HUES6 (cell line): Measurements from ENCODE around the gene MYMK.

Source experiments
- H3K27ac ChIP-seq: 2 replicates; pipeline ENCODE4 v1.7.0; 2013; ENCODE audit warnings: low read depth, mild to moderate bottlenecking, low read length, inconsistent platforms
- H3K27me3 ChIP-seq: 2 replicates; pipeline ENCODE4 v1.6.1; 2013; ENCODE audit warnings: low read length; ENCODE audit not compliant: control insufficient read depth, insufficient read depth
- H3K36me3 ChIP-seq: 2 replicates; pipeline ENCODE4 v1.6.1; 2013; ENCODE audit warnings: low read length; ENCODE audit not compliant: control insufficient read depth, insufficient read depth
- H3K4me1 ChIP-seq: 2 replicates; pipeline ENCODE4 v1.6.1; 2013; ENCODE audit warnings: low read length; ENCODE audit not compliant: control insufficient read depth, insufficient read depth
- H3K4me3 ChIP-seq: 2 replicates; pipeline ENCODE4 v1.5.1; 2013; ENCODE audit warnings: low read depth, low read length
- H3K9ac ChIP-seq: one replicate; pipeline ENCODE4 v1.6.1; 2013; ENCODE audit warnings: mild to moderate bottlenecking, low read length
- H3K9me3 ChIP-seq: 2 replicates; pipeline ENCODE4 v1.6.1; 2013; ENCODE audit warnings: low read depth, low read length; ENCODE audit not compliant: control insufficient read depth, insufficient read depth

MYMK gene

DNA sequence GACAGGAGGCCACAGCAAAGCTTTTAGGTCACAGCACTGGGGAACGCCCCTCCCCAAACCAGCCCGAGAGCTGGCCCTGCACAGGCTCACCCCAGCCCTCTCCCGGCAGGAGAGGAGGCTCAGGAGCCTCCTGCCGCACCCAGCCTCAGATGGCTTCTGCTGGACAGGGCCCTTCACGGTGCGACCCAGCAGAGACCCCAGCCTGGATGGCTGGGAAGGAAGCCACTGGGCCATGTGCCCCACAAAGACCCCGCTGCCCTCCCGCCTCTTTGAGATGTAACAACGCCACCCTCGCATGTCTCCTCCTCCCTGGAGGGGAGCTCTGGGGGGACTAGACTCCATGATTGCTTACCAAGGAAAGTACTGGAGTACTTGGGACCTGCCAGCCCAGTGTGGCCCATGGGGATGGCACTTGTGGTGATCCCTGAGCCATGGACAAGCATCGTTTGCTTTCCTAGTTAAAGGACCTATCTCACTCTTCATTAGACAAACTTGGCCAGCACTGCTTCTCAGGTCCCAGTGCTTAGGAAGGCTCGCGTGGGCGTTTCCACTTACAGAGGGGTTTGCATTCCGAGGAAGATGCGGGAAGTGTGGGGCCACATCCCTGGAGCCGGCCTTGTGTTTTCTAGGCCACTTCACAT, 9.0 kb downstream of the MYMK start:
- Histone ChIP-seq H3K4me1 (no peaks in the 10 kb centered on the region), H3K9me3 (no peaks in the 10 kb centered on the region; the same call in 1 of the 2 replicates), H3K9ac (no peak overlapping the region), H3K4me3 (no peak overlapping the region), H3K27me3 (no peaks in the 10 kb centered on the region), H3K27ac (no peak overlapping the region), H3K36me3 (no peaks in the 10 kb centered on the region)

DNA sequence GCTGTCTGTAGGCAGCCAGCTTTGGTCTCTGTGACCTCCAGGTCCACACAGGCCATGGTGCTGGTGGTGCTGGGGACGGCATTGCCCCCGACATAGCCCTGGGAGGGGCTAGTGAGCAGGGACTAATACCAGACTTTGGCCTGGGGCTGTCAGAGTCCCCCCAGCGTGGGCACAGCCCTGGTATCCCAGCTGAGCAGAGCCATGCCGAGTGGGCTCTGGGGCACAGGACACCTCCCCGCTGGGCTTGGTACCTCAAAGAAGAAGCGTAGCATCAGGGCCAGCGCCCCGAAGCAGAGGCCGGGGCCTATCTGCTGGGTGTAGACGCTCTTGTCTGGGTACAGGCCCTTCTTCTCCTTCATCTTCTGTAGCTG, 9.5 kb downstream of the MYMK start:
- Histone ChIP-seq H3K36me3 (no peaks in the 10 kb centered on the region), H3K27me3 (no peaks in the 10 kb centered on the region), H3K4me1 (no peaks in the 10 kb centered on the region), H3K4me3 (no peak overlapping the region), H3K27ac (no peak overlapping the region), H3K9ac (no peak overlapping the region), H3K9me3 (no peaks in the 10 kb centered on the region; the same call in 1 of the 2 replicates)

DNA sequence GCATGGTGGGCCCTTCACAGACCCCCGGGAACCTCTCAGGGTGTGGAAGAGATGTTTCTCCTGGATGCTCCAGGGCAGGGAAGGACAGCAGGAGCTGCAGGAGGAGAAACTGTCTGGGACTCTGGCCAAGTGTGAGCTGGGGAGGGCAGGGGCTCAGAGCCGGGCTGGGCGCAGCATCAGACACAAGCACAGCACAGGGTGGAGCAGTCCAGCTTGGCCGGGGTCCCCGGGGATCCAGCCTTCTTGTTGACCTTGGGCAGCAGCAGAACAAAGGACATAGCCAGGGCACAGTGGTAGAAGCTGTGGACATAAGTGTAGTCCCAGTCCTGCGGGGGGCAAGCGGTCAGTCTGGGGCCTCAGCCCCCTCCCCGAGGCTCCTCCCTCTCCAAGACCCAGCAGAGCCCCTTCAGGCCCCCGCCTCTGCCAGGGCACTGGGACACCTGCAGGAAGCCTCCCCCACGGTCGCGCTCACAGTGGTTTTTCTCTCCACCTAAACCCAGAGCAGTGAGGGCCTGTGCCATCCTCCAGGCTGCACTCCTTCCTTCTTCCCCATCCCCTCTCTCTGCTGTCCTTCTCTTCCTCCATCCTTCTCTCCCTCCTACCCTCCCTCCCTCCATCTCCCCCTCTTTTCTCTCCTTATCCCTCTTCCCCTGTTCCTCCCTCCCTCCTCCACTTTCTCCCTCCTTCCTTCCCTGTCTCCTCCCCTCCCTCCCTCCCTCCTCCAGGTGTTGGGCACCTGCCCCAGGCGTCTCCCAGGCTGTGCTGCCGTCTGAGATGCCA, 10.1 kb downstream of the MYMK start:
- H3K9me3 ChIP-seq = no peaks in the 10 kb centered on the region; the same call in 1 of the 2 replicates
- H3K27ac ChIP-seq = no peak overlapping the region
- peaks cover 5% of the 10 kb centered on the region; the same call in 1 of the 2 replicates for H3K4me1 ChIP-seq
- H3K36me3 ChIP-seq = no peaks in the 10 kb centered on the region
- no peak overlapping the region for H3K9ac ChIP-seq
- H3K4me3 ChIP-seq = no peak overlapping the region
- no peaks in the 10 kb centered on the region for H3K27me3 ChIP-seq

DNA sequence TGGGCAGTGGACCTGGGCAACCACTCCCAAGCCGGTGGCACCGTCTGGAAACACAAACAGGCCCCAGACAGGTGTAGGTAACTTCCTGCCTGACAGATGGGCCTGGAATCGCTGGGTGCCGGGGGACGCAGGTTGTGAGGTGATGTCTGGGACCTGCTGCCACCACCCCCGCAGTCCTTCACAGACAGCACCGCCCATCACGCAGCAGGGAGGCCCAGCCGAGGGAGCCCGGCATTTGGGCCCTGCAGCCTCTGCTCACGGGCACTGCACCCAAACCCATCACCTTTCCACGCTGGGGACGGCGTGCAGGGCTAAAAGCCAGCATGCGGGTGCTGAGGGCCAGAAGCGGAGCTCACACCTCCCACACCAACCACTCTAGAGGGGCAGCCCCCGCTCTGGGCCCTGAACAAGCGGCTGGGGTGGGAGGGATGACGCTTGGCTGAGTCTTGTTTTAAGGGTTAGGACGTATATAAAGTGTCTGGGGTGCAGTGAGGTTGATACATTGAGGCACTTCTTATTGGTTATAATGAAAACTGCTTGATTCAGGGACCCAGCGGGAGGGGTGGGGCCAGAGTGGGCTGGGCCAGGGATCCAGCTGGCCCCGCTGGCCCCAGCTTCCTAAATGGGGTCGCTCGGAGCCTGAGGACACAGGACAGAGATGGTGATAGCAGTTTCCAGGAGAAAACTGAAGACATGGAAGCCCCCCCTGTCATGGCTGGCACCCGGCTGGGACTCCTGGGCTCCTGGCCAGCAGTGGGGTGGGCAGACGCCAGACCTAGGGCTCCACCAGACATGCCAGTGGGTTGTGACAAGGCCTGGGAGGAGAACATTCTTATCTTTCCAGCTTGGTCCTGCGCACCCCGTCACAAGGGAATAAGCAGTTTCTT, 11.3 kb downstream of the MYMK start:
- H3K4me3 ChIP-seq = no peak overlapping the region
- H3K27ac ChIP-seq = no peak overlapping the region
- no peaks in the 10 kb centered on the region; the same call in 1 of the 2 replicates for H3K9me3 ChIP-seq
- no peaks in the 10 kb centered on the region for H3K36me3 ChIP-seq
- no peak overlapping the region for H3K9ac ChIP-seq
- H3K4me1 ChIP-seq = peaks cover 12% of the 10 kb centered on the region
- no peaks in the 10 kb centered on the region for H3K27me3 ChIP-seq

DNA sequence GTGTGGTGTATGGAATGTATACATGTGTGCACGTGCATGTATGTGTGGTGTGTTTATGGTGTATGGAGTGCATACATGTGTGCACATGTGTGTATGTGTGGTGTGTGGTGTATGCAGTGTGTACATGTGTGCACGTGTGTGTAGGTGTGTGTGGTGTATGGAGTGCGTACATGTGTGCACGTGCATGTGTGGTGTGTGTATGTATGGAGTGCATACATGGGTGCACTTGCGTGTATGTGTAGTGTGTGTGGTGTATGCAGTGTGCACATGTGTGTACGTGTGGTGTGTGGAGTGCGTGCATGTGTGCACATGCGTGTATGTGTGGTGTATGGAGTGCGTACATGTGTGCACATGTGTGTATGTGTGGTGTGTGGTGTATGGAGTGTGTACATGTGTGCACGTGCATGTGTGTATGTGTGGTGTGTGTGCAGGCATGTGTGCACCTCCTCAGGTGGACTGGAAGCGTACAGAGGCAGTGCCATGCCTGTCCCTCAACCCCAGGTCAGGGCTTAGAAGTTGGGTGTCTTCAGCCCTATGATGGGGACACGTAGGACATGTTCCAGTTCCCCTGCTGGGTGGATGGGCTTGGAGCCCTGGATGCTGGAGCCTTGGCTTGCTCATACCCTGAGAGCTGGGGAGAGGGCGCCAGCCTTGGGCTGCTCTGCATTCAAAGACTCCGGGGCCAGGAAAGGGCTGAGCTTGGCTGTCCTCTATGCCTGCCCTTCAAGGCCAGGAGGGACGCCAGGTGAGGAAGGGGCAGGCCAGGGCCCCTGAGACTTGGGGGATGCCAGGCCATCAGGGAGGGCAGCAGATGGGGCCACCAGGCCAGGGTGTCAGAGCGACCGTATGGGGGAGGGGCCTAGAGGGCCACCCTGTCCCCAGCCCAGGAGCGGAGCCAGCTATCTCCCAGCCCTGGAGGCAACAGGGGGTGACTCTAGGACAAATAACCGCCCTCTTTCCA, 12.2 kb downstream of the MYMK start:
- Histone ChIP-seq H3K9ac (no peak overlapping the region), H3K4me1 (peaks cover 12% of the 10 kb centered on the region), H3K4me3 (no peak overlapping the region), H3K36me3 (no peaks in the 10 kb centered on the region), H3K9me3 (no peaks in the 10 kb centered on the region; the same call in 1 of the 2 replicates), H3K27ac (no peak overlapping the region), H3K27me3 (no peaks in the 10 kb centered on the region)

DNA sequence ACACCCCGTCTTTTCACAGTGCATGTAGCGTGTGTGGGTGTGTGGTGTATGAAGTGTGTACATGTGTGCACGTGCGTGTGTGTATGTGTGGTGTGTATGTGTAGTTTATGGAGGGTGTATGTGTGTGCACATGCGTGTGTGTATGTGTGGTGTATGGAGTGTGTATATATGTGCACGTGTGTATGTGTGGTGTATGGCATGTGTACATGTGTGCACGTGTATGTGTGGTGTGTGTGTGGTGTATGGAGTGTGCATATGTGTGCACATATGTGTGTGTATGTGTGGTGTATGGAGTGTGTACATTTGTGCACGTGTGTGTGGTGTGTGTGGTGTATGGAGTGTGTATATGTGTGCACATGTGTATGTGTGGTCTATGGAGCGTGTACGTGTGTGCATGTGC, 13.2 kb downstream of the MYMK start:
- Histone ChIP-seq H3K9me3 (no peaks in the 10 kb centered on the region; the same call in 1 of the 2 replicates), H3K27ac (no peak overlapping the region), H3K36me3 (no peaks in the 10 kb centered on the region), H3K4me3 (no peak overlapping the region), H3K4me1 (peaks cover 12% of the 10 kb centered on the region), H3K9ac (no peak overlapping the region), H3K27me3 (no peaks in the 10 kb centered on the region)

DNA sequence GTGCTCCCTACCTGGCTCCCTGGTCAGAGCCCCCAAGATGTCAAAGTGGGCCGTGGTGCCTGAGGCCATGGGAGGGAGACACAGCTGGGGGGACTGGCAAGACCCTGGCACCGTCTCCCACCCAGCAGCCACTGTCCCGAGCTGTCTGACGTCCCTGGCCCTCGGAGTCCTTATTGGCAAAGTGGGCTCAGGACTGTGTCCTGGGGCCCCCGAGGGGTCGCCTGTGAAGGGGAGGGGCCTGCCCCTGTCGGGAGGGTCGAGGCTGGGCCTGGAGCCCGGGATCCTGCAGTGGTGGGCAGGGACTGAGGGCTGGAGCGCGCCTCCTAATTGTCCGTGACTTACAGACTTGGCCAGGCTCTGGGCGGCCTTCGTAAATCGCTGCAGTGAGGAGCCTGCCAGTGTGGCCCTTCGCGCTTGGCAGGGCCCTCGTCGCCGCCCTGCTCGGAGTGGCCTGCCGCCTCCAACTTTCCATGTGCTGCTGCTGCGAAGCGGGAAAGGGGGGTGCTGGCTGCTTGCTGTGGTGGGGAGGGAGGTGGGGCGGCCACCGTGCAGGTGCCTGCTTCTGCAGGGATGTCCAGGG, 13.7 kb downstream of the MYMK start:
- Histone ChIP-seq H3K27me3 (no peaks in the 10 kb centered on the region), H3K9ac (no peak overlapping the region), H3K4me1 (peaks cover 12% of the 10 kb centered on the region), H3K4me3 (no peak overlapping the region), H3K36me3 (no peaks in the 10 kb centered on the region), H3K27ac (no peak overlapping the region), H3K9me3 (no peaks in the 10 kb centered on the region; the same call in 1 of the 2 replicates)

DNA sequence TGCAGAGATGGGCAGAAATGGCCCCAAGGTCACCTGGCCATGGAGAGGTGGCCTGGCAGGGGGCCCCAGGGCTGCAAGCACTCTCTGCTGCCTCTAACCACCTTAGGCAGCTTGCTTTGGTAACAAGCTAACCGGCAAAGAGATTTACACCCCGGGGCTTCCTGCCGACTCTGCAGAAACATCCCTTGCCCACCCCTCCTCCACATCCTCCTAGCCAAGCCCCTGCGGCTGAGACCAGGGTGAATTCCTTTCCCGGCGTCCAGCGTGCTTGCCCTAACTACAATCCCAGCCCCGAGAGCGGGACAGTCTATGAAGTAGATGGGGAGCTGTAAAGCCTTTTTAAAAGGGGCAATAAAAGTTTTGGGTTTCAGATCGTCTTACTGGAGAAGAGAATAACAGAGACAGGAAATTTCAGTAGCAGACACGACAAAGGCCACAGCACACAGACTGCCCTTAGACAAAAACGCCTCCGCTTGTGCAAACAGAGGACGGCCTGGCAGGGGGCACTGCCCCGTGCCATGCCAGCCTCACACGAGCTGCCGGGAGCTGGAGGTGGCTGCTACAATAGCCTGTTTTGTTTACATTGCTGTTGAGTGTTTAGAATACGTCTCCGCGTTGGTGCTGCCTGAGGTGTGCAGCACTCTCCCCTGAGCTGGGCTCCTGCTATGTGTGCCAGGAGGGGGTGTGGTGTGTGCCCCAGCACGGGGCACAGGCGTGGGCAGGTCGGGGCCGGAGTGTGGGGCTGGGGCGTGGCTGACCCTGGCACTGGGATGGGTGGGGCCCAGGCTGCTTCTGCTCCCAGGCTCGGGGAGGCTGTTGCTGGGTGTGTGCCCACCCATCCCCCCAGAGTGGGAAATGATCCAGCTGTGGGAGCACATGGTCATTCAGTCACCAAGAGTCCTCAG, 15.3 kb downstream of the MYMK start:
- Histone ChIP-seq H3K4me3 (peak overlapping the region; percentile 15; the same call in 1 of the 2 replicates), H3K9me3 (no peaks in the 10 kb centered on the region; the same call in 1 of the 2 replicates), H3K27ac (no peak overlapping the region), H3K36me3 (no peaks in the 10 kb centered on the region), H3K9ac (peak overlapping the region; percentile 14), H3K27me3 (no peaks in the 10 kb centered on the region), H3K4me1 (peaks cover 12% of the 10 kb centered on the region)

DNA sequence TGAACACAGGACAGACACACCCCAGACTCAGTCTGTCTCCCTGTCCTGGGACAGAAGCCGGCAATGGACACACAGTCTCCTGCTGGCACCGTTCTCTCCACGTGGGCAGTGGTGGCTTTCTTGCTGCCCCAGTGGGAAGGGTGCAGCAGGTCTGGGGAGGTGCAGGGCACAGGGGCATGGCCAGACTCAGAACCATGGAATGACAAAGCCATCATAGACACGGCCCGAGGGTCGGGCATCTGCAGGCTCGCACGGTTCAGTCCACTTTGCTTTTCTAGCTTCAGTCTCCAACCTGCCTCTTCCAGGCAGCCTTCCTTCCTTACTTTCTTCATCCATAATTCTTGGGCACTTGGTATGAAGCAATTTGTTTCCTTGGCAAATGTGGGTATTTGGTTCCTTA, 16.7 kb downstream of the MYMK start:
- Histone ChIP-seq H3K27me3 (no peaks in the 10 kb centered on the region), H3K36me3 (no peaks in the 10 kb centered on the region), H3K4me1 (peaks cover 12% of the 10 kb centered on the region), H3K9me3 (peaks cover 1% of the 10 kb centered on the region; the same call in 1 of the 2 replicates), H3K27ac (no peak overlapping the region), H3K9ac (no peak overlapping the region), H3K4me3 (no peak overlapping the region)
